Psoas muscle (tissue), 8 donors: ENCODE measurements around the gene CERS6. TPM values are rescaled to one million over a fixed set of nuclear protein-coding genes. Genes with fewer than 3 reads are reported as not detected.

ENCODE experiments used
- ATAC-seq, 4 donors: fragments of 200-7000 bp; cut with Tn5 transposase; one replicate each; pipeline ENCODE4 v1.9.1; 2020; ENCODE audit warnings: moderate library complexity in 3 of 4, mild to moderate bottlenecking in 2 of 4
- DNase-seq, 2 donors: peaks; one replicate each; pipeline ENCODE4 v3.0.0-alpha.2; 2020
- H3K27ac ChIP-seq: fragments of 200-600 bp; one replicate; pipeline ENCODE4 v1.8.0; 2022
- H3K27me3 ChIP-seq, 3 donors: fragments of 200-600 bp in 1 of 3; one replicate each; pipeline versions ENCODE4 v1.6.1 to v1.8.0; 2013 to 2022; ENCODE audit warnings: low read length in 2 of 3, mild to moderate bottlenecking in 2 of 3, moderate library complexity in 1 of 3; ENCODE audit not compliant: insufficient read depth in 3 of 3
- H3K36me3 ChIP-seq, 2 donors: fragments of 200-600 bp in 1 of 2; one replicate each; pipeline versions ENCODE4 v1.6.1 to v1.8.0; 2013 to 2022; ENCODE audit warnings: low read depth in 1 of 2, mild to moderate bottlenecking in 1 of 2, moderate library complexity in 1 of 2; ENCODE audit not compliant: insufficient read depth in 1 of 2
- H3K4me1 ChIP-seq: fragments of 200-600 bp; one replicate; pipeline ENCODE4 v1.8.0; 2022
- H3K4me3 ChIP-seq: fragments of 200-600 bp; one replicate; pipeline ENCODE4 v1.8.0; 2022; ENCODE audit warnings: mild to moderate bottlenecking
- H3K9me3 ChIP-seq: fragments of 200-600 bp; one replicate; pipeline ENCODE4 v1.8.0; 2022
- CTCF ChIP-seq: fragments of 200-600 bp; IDR thresholded peaks from one replicate; pipeline ENCODE4 v1.8.0; 2022; ENCODE audit warnings: antibody characterized with exemption
- WGBS, 3 donors: extraction: QIAGEN DNeasy Blood & Tissue Kit; methylation state at CpG; one replicate each; pipeline versions ENCODE4 v1.1.6 to v1.1.7; 2013; 5-methylcytosine and 5-hydroxymethylcytosine counted together
- intact Hi-C, 2 donors: fragments of 100-400 bp; cut with DNase I; formaldehyde crosslinking; loops; one replicate each; pipeline versions ENCODE4 v1.11.0 to v1.14.2; 2022
- polyA plus RNA-seq, 3 donors: library from polyadenylated mRNA; stranded (reverse); fragments of 200-250 nt; gene quantifications; one replicate each; pipeline ENCODE4 v1.2.3, GENCODE V29; 2013
- total RNA-seq, 4 donors: library from RNA; stranded (reverse); fragmentation: NEBNext Ultra II Directional in 2 of 4; extraction: Animal tissue kit (Norgen Biotek cat#: 25700) in 2 of 4; gene quantifications; one replicate each; pipeline versions ENCODE4 v1.2.1 to v1.2.4, GENCODE V29; 2021 to 2023
- donor health status: healthy with polysubstance abuse.
- donor health status: DM: no; HTN: no; CAD: no; lungs with moderate emphysema.
- donor health status: Bipolar disorder and iron deficiency.
- donor health status: healthy.
- donor health status: DM: yes; HTN: yes; CAD: no.
- donor health status: DM: no; HTN: no; CAD: no.
- donor health status: DM: no; HTN: no; CAD: no.
- donor health status: DM: yes; HTN: yes; CAD: no.

CERS6 gene
- total and polyA plus RNA-seq, 7 donors = 4.8 to 18.1 (median 11.2) TPM

DNA sequence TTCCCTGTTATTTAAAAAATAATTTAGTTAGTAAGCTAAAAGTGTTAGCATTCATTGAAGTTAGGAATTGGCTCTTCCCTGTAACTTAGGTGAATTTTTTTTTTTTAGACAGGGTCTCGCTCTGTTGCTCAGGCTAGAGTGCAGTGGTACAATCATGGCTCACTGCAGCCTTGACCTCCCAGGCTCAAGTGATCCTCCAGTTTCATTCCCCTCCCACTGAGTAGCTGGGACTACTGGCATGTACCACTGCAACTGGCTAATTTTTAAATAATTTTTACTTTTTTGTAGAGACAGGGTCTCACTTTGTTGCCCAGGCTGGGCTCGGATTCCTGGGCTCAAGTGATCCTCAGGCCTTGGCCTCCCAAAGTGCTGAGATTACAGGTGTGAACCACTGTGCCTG, 66.4 kb downstream of the CERS6 start:
- Histone ChIP-seq H3K36me3 (no peaks in the 10 kb centered on the region), H3K4me1 (peaks cover 59% of the 10 kb centered on the region), H3K4me3 (no peak overlapping the region), H3K9me3 (no peaks in the 10 kb centered on the region), H3K27ac (peak overlapping the region; percentile 42), H3K27me3 (no peaks in the 10 kb centered on the region)
- WGBS, 3 donors = 88 to 95% (median 93%) methylated on average over 2 of the region's 2 CpGs
- intact Hi-C loops = loop anchor here in 1 of 2 donors (5.0 kb wide), 1 partner anchor 65 kb away; the partner anchor contains the start of gene CERS6
- DNase-seq (no peak), ATAC-seq (no peak)
- TF ChIP-seq CTCF = no peak

- Histone ChIP-seq H3K27me3 (no peaks in the 10 kb centered on the region), H3K4me1 (peaks cover 56% of the 10 kb centered on the region), H3K27ac (peak overlapping the region; percentile 11), H3K36me3 (no peaks in the 10 kb centered on the region), H3K9me3 (no peaks in the 10 kb centered on the region), H3K4me3 (no peak overlapping the region)
- 80 to 91% (median 85%) methylated on average over 2 of the region's 2 CpGs for WGBS, 3 donors
- DNase-seq = no peak
- ATAC-seq = no peak
- intact Hi-C loops = loop anchor here in 1 of 2 donors (5.0 kb wide), 1 partner anchor 67 kb away; the partner anchor contains the start of gene CERS6
- no peak for TF ChIP-seq CTCF
Observed at GRCh38 chr2:168524005-168524404, 67.9 kb downstream of the CERS6 start.

- no peak overlapping the region for H3K4me3 ChIP-seq
- no peak for ATAC-seq
- no peaks in the 10 kb centered on the region for H3K27me3 ChIP-seq
- no peak for TF ChIP-seq CTCF
- no peak for DNase-seq
- H3K9me3 ChIP-seq = no peaks in the 10 kb centered on the region
- H3K4me1 ChIP-seq = peaks cover 62% of the 10 kb centered on the region
- H3K36me3 ChIP-seq = no peaks in the 10 kb centered on the region
- H3K27ac ChIP-seq = peak overlapping the region; percentile 36
- intact Hi-C loops = loop anchor here in 1 of 2 donors (5.0 kb wide), 1 partner anchor 33 kb away; no protein-coding TSS in a partner anchor
- 64 to 91% (median 87%) methylated on average over 3 of the region's 3 CpGs for WGBS, 3 donors
Observed at GRCh38 chr2:168525020-168525419, 68.9 kb downstream of the CERS6 start.

GRCh38 chr2:168525716-168526446, 69.8 kb downstream of the CERS6 start:
- WGBS, 3 donors = 15 to 32% (median 17%) methylated on average over 1 of the region's 1 CpG
- DNase-seq (no peak), ATAC-seq (no peak)
- intact Hi-C loops = loop anchor here in 1 of 2 donors (5.0 kb wide), 1 partner anchor 34 kb away; no protein-coding TSS in a partner anchor
- Histone ChIP-seq H3K27ac (peak overlapping the region; percentile 75), H3K36me3 (no peaks in the 10 kb centered on the region), H3K27me3 (no peaks in the 10 kb centered on the region), H3K4me3 (no peak overlapping the region), H3K9me3 (no peaks in the 10 kb centered on the region), H3K4me1 (peaks cover 69% of the 10 kb centered on the region)
- TF ChIP-seq CTCF = no peak
